Hindlimb muscle (tissue), 1 donor: ENCODE data around the gene HSD17B3. TPM values are rescaled to one million over a fixed set of nuclear protein-coding genes. Genes with fewer than 3 reads are reported as not detected.
"Not testable (repeated sequence)": the region's sequence is repeated elsewhere in the genome, so short reads cannot be mapped to it uniquely, and the experiment has no call there.

Experiments used
- DNase-seq: peaks from one replicate; pipeline ENCODE4 v3.0.0-alpha.2; 2013
- polyA plus RNA-seq: library from polyadenylated mRNA; unstranded; fragments of 120-200 nt; gene quantifications from one replicate; pipeline ENCODE4 v1.2.1, GENCODE V29; 2013; ENCODE audit not compliant: insufficient read length

Gene HSD17B3
- 0.63 TPM for polyA plus RNA-seq

- no peak for DNase-seq
These were observed at the start of gene HSD17B3 for GRCh38 chr9:96302021-96302420. Gene HSD17B3, minus strand, starts transcription at chr9:96302176. Its CDS starts 72 bp downstream, at chr9:96302104.

GRCh38 chr9:96350866-96351265 is 48.9 kb upstream of the HSD17B3 start:
- no peak for DNase-seq

- DNase-seq = no peak
These were observed 46.3 kb upstream of the HSD17B3 start for GRCh38 chr9:96348261-96348660.

- DNase-seq = no peak
These were observed 43.6 kb upstream of the HSD17B3 start for GRCh38 chr9:96345551-96345950.

- DNase-seq = peak; percentile 37
These were observed 42.6 kb upstream of the HSD17B3 start for GRCh38 chr9:96344458-96345180.

GRCh38 chr9:96343515-96344360 is 41.8 kb upstream of the HSD17B3 start:
- no peak for DNase-seq

- DNase-seq = no peak
These were observed 40.7 kb upstream of the HSD17B3 start for GRCh38 chr9:96342571-96343245.

- DNase-seq = no peak
These were observed 38.7 kb upstream of the HSD17B3 start for GRCh38 chr9:96340707-96341106.

- DNase-seq = no peak
These were observed 36.3 kb upstream of the HSD17B3 start for GRCh38 chr9:96338299-96338698.

- no peak for DNase-seq
These were observed 32.0 kb upstream of the HSD17B3 start for GRCh38 chr9:96333958-96334357.

- DNase-seq = no peak
These were observed 29.4 kb upstream of the HSD17B3 start for GRCh38 chr9:96331236-96331947.

GRCh38 chr9:96327694-96328352 is 25.8 kb upstream of the HSD17B3 start:
- peak; percentile 43 for DNase-seq

GRCh38 chr9:96323169-96323568 is 21.2 kb upstream of the HSD17B3 start:
- no peak for DNase-seq

GRCh38 chr9:96322736-96323135 is 20.8 kb upstream of the HSD17B3 start:
- DNase-seq = not testable (repeated sequence)

- DNase-seq = not testable (repeated sequence)
These were observed 20.2 kb upstream of the HSD17B3 start for GRCh38 chr9:96322210-96322609.

GRCh38 chr9:96321515-96321914 is 19.5 kb upstream of the HSD17B3 start:
- DNase-seq = no peak

GRCh38 chr9:96320749-96321280 is 18.8 kb upstream of the HSD17B3 start:
- no peak for DNase-seq

- DNase-seq = no peak
These were observed 17.1 kb upstream of the HSD17B3 start for GRCh38 chr9:96318921-96319565.

GRCh38 chr9:96317335-96317980 is 15.5 kb upstream of the HSD17B3 start:
- peak; percentile 61 for DNase-seq

GRCh38 chr9:96309850-96310249 is 7.9 kb upstream of the HSD17B3 start:
- DNase-seq = no peak

- not testable (repeated sequence) for DNase-seq
These were observed 5.0 kb upstream of the HSD17B3 start for GRCh38 chr9:96306958-96307357.
